ENCODE results near the gene FSCN2. TPM values are rescaled to one million over a fixed set of nuclear protein-coding genes. Genes with fewer than 3 reads are reported as not detected.

Gene FSCN2
- total RNA-seq, 1 experiment from 2014 or later, result 1.6 TPM

GRCh38 chr17:81484195-81484979 lies 43.8 kb upstream of the FSCN2 start:
- Histone ChIP-seq H3T11ph (ENCODE audit: low read length) (no peak overlapping the region), H3K18ac (ENCODE audit: insufficient read length, low read depth, low read length) (no peak overlapping the region), H3K14ac (ENCODE audit: insufficient read depth, low read length) (peak overlapping the region; percentile 65), H2AK5ac (ENCODE audit: insufficient read length, low read length) (no peak overlapping the region), H3K23ac (ENCODE audit: insufficient read length, low read depth, low read length) (no peak overlapping the region), H3K4me2 (ENCODE audit: insufficient read depth, insufficient read length, low read length) (peak overlapping the region; percentile 50), H4K5ac (ENCODE audit: insufficient read length, low read depth, low read length) (no peak overlapping the region), H2BK20ac (ENCODE audit: low read depth, low read length, poor library complexity, severe bottlenecking) (no peak overlapping the region), H2BK12ac (ENCODE audit: insufficient read length, low read depth, low read length) (no peak overlapping the region), H4K8ac (replicated peaks; ENCODE audit: insufficient read length, low read depth, low read length) (no peak overlapping the region), H2BK15ac (ENCODE audit: low read depth, low read length) (no peak overlapping the region), H3K9me3 (ENCODE audit: control insufficient read depth, low read depth, low read length) (no peaks in the 10 kb centered on the region), H3K4ac (ENCODE audit: low read depth, low read length) (no peak overlapping the region), H2AFZ (ENCODE audit: low read length) (no peak overlapping the region), H3K4me1 (ENCODE audit: insufficient read depth, low read length) (no peaks in the 10 kb centered on the region; the same call in 1 of the 2 replicates), H2BK120ac (ENCODE audit: low read depth, low read length, poor library complexity, severe bottlenecking) (no peak overlapping the region), H3K56ac (ENCODE audit: insufficient read length, low read depth, low read length) (no peak overlapping the region), H3K79me1 (ENCODE audit: insufficient read depth, low read depth, low read length, poor library complexity, severe bottlenecking) (no peaks in the 10 kb centered on the region), H3K23me2 (ENCODE audit: insufficient read length, low read depth, low read length, poor library complexity, severe bottlenecking) (peaks cover 7% of the 10 kb centered on the region), H3K27me3 (ENCODE audit: insufficient read depth, low read length) (peaks cover 12% of the 10 kb centered on the region; the same call in 1 of the 2 replicates), H3K27ac (ENCODE audit: insufficient read length, low read depth, low read length) (no peak overlapping the region), H2BK5ac (ENCODE audit: insufficient read length, low read length) (no peak overlapping the region), H3K9ac (ENCODE audit: extremely low read depth, insufficient read length, low read length) (no peak overlapping the region), H4K91ac (ENCODE audit: insufficient read length, low read depth, low read length) (no peak overlapping the region), H3K79me2 (ENCODE audit: insufficient read depth, low read length) (no peaks in the 10 kb centered on the region), H4K20me1 (ENCODE audit: control insufficient read depth, insufficient read depth, insufficient read length) (no peaks in the 10 kb centered on the region)
- H3K27me3 Mint-ChIP-seq (ENCODE audit: low read depth), result peaks cover 64% of the 10 kb centered on the region
- DNase-seq, result peak; percentile 95
- WGBS (ENCODE audit: extremely low coverage, insufficient read length, low lambda C conversion rate), result no CpG with 5 or more reads among the region's 60 CpGs
- peak overlapping the region; percentile 29 to 39; a peak in 3 of 5 replicates for H3K4me3 Mint-ChIP-seq
- H3K36me3 Mint-ChIP-seq (ENCODE audit: insufficient read depth in 1 of 3, low read depth in 3 of 3), result no peaks in the 10 kb centered on the region
- H3K27ac Mint-ChIP-seq, result no peak overlapping the region
- TF ChIP-seq, protein P1, sequence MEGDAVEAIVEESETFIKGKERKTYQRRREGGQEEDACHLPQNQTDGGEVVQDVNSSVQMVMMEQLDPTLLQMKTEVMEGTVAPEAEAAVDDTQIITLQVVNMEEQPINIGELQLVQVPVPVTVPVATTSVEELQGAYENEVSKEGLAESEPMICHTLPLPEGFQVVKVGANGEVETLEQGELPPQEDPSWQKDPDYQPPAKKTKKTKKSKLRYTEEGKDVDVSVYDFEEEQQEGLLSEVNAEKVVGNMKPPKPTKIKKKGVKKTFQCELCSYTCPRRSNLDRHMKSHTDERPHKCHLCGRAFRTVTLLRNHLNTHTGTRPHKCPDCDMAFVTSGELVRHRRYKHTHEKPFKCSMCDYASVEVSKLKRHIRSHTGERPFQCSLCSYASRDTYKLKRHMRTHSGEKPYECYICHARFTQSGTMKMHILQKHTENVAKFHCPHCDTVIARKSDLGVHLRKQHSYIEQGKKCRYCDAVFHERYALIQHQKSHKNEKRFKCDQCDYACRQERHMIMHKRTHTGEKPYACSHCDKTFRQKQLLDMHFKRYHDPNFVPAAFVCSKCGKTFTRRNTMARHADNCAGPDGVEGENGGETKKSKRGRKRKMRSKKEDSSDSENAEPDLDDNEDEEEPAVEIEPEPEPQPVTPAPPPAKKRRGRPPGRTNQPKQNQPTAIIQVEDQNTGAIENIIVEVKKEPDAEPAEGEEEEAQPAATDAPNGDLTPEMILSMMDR (conservative IDR thresholded peaks at IDR 0.05), result peak; percentile 100
- peaks cover 9 to 11% of the 10 kb centered on the region in 2 experiments for H3K4me1 Mint-ChIP-seq
- H3K9me3 Mint-ChIP-seq, result peaks cover 0 to 3% of the 10 kb centered on the region in 2 experiments; a peak in 1 of 5 replicates
